HepG2 (cell line): ENCODE measurements around the gene NFATC2.
A peak's percentile ranks its signal among the peaks of the same experiment; 100 is the strongest.

Experiments used
- CBFB ChIP-seq: sonication (generic); formaldehyde crosslinking; IDR thresholded peaks from 2 replicates; pipeline ENCODE4 v1.4.0; 2020; ENCODE audit warnings: missing genetic modification reagents
- CTCF ChIP-seq: sonication (generic); formaldehyde crosslinking; IDR thresholded peaks from 2 replicates; pipeline ENCODE4 v1.5.0; 2020; ENCODE audit warnings: mild to moderate bottlenecking, missing genetic modification reagents, moderate library complexity
- EEA1 ChIP-seq: sonication (generic); formaldehyde crosslinking; IDR thresholded peaks from 2 replicates; pipeline ENCODE4 v1.5.1; 2020; ENCODE audit warnings: mild to moderate bottlenecking, missing genetic modification reagents, borderline replicate concordance
- EP300 ChIP-seq, 3 experiments: sonication (generic) in 1 of 3; formaldehyde crosslinking in 1 of 3; IDR thresholded peaks; 2 replicates each; pipeline versions ENCODE4 v1.5.1 to v1.6.1; 2011 to 2020; ENCODE audit warnings: low read depth in 2 of 3, low read length in 2 of 3, borderline replicate concordance in 1 of 3, improper control_type of control experiment in 1 of 3, mild to moderate bottlenecking in 1 of 3, missing genetic modification reagents in 1 of 3, moderate library complexity in 1 of 3
- FOXK1 ChIP-seq: sonication (generic); formaldehyde crosslinking; IDR thresholded peaks from 2 replicates; pipeline ENCODE4 v1.4.0; 2020; ENCODE audit warnings: low read depth, missing genetic modification reagents, borderline replicate concordance
- IRF1 ChIP-seq: sonication (generic); formaldehyde crosslinking; IDR thresholded peaks from 2 replicates; pipeline ENCODE4 v1.4.0; 2020; ENCODE audit warnings: low read depth, mild to moderate bottlenecking, missing genetic modification reagents
- KDM5B ChIP-seq: sonication (generic); formaldehyde crosslinking; IDR thresholded peaks from 2 replicates; pipeline ENCODE4 v1.4.0; 2020; ENCODE audit warnings: missing genetic modification reagents, mild to moderate bottlenecking, borderline replicate concordance
- MXD3 ChIP-seq: IDR thresholded peaks from 2 replicates; pipeline ENCODE4 v1.6.1; 2016; ENCODE audit warnings: mild to moderate bottlenecking, missing biosample characterization, missing genetic modification reagents
- SMAD1 ChIP-seq: sonication (generic); formaldehyde crosslinking; IDR thresholded peaks from 2 replicates; pipeline ENCODE4 v1.4.0; 2020; ENCODE audit warnings: missing genetic modification reagents, low read depth, mild to moderate bottlenecking, borderline replicate concordance
- TP53 ChIP-seq: sonication (generic); formaldehyde crosslinking; conservative IDR thresholded peaks from 2 replicates; pipeline ENCODE4 v1.4.0; 2020; ENCODE audit warnings: missing genetic modification reagents
- ZMAT3 ChIP-seq: sonication (generic); formaldehyde crosslinking; conservative IDR thresholded peaks from 2 replicates; pipeline ENCODE4 v1.7.0; 2021; ENCODE audit warnings: missing genetic modification reagents
- ZNF143 ChIP-seq: sonication (generic); formaldehyde crosslinking; IDR thresholded peaks from 2 replicates; pipeline ENCODE4 v1.4.0; 2020; ENCODE audit warnings: missing genetic modification reagents
- ZNF790 ChIP-seq: sonication (generic); formaldehyde crosslinking; IDR thresholded peaks from 2 replicates; pipeline ENCODE4 v1.8.0; 2022; ENCODE audit warnings: missing genetic modification reagents, mild to moderate bottlenecking, borderline replicate concordance
- ZNF792 ChIP-seq: IDR thresholded peaks from 2 replicates; pipeline ENCODE4 v1.6.1; 2016

GRCh38 chr20:51385646-51386530 is 156.6 kb downstream of the NFATC2 start:
- TF ChIP-seq CTCF (CRISPR knock-in tag), result peak; percentile 68
- TF ChIP-seq ZNF143 (CRISPR knock-in tag), result no peak
- TF ChIP-seq ZMAT3, result no peak
- TF ChIP-seq ZNF792 (CRISPR knock-in tag), result no peak
- no peak for TF ChIP-seq ZNF790 (CRISPR knock-in tag)
- TF ChIP-seq FOXK1 (CRISPR knock-in tag), result no peak
- TF ChIP-seq SMAD1, result no peak
- TF ChIP-seq MXD3 (CRISPR knock-in tag), result no peak
- no peak for TF ChIP-seq TP53 (CRISPR knock-in tag)
- no peak for TF ChIP-seq KDM5B
- TF ChIP-seq CBFB, result no peak
- no peak for TF ChIP-seq EEA1 (CRISPR knock-in tag)
- no peak for TF ChIP-seq IRF1 (CRISPR knock-in tag)
- no peak for TF ChIP-seq EP300 (IDR thresholded peaks at IDR 0.05; ENCODE audit: low read depth in 2 of 2, low read length in 2 of 2)
- TF ChIP-seq EP300 (CRISPR knock-in tag; IDR thresholded peaks at IDR 0.05; ENCODE audit: borderline replicate concordance), result no peak
